Body of pancreas (tissue), 4 donors: ENCODE results near the gene ACSS3. TPM values are rescaled to one million over a fixed set of nuclear protein-coding genes. Genes with fewer than 3 reads are reported as not detected.

Source experiments
- ATAC-seq: fragments of 150-250 bp; one replicate; pipeline ENCODE4 v1.9.1; 2016
- DNase-seq, 4 donors: peaks; one replicate each; pipeline ENCODE4 v3.0.0-alpha.2; 2019
- H3K27ac ChIP-seq, 4 donors: fragments of 200-600 bp; sonication (generic); 1 replicate in 3 of 4; 2 replicates in 1 of 4; pipeline versions ENCODE4 v1.5.1 to v1.6.1; 2016 to 2019; ENCODE audit warnings: mild to moderate bottlenecking in 1 of 4, mixed read lengths in 1 of 4, moderate library complexity in 1 of 4
- H3K27me3 ChIP-seq, 2 donors: fragments of 200-600 bp; sonication (generic); one replicate each; pipeline ENCODE4 v1.6.0; 2016; ENCODE audit warnings: mild to moderate bottlenecking in 1 of 2
- H3K36me3 ChIP-seq, 2 donors: fragments of 200-600 bp; sonication (generic); replicated peaks in 1 of 2; 2 replicates each; pipeline ENCODE4 v1.5.1; 2016; ENCODE audit warnings: low read depth in 2 of 2; ENCODE audit not compliant: insufficient read depth in 1 of 2
- H3K4me1 ChIP-seq: fragments of 200-600 bp; sonication (generic); one replicate; pipeline ENCODE4 v1.6.0; 2016
- H3K4me3 ChIP-seq, 2 donors: fragments of 200-600 bp; sonication (generic); 1 replicate in 1 of 2; 2 replicates in 1 of 2; pipeline ENCODE4 v1.5.1; 2016 to 2019
- H3K9me3 ChIP-seq, 3 donors: fragments of 200-600 bp; sonication (generic); 1 replicate in 2 of 3; 2 replicates in 1 of 3; pipeline ENCODE4 v1.5.1; 2016
- CTCF ChIP-seq, 7 experiments: fragments of 450-650 bp in 4 of 7; fragments of 200-600 bp in 3 of 7; sonication (generic) in 3 of 7; IDR thresholded peaks; one replicate each; pipeline ENCODE4 v1.5.1; 2016 to 2019; ENCODE audit warnings: antibody characterized with exemption in 7 of 7
- POLR2A ChIP-seq, 3 donors: fragments of 450-650 bp; IDR thresholded peaks; one replicate each; pipeline ENCODE4 v1.6.1; 2016; ENCODE audit warnings: antibody characterized with exemption in 3 of 3, mild to moderate bottlenecking in 2 of 3
- WGBS, 2 donors: methylation state at CpG; one replicate each; pipeline ENCODE4 v1.1.5; 2017; 5-methylcytosine and 5-hydroxymethylcytosine counted together
- intact Hi-C: fragments of 100-400 bp; cut with DNase I; formaldehyde crosslinking; loops from one replicate; pipeline ENCODE4 v1.15.1; 2023
- total RNA-seq, 2 donors: library from RNA; depleted of rRNA; stranded (reverse); fragments of >200 nt; gene quantifications; one replicate each; pipeline ENCODE4 v1.1.0, GENCODE V29; 2016

ACSS3 gene
- total RNA-seq, 2 donors from 2014 or later = 9.9 to 27.7 TPM

DNA sequence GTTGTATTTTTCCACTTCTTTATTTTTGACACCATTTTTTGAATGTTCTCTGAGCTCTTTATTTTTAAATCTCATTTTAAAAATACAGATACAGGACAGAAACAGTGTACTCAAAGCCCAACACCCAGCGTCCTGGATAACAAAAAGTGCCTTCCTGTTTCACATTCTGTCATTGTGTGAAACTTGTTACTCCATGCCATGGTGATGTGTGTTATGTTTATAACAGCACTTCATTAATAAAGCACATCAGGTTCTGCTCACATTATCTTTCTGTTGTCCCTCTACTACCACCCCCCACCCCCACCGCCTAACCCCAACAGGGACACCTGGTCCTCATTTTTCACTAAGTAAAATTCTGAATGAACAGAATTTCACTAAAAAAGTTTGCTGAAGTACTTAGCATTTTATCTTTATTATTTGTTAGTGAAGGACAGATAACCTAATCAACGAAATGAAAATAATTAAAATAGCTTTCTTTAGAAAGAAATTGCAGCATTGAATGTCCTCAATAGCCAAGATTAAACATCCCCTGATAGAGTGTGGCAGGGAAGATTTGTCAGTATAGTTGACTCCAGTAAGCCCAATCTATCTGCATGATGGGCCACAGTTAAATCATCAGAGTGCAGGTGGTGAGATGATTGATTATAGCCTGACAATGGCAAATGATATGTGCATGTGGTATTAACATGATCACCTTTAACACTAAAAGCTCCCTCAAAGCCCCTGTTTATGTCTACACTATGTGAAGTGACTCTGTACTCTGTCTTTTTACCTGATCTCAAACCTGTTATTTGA, 153.9 kb downstream of the ACSS3 start:
- TF ChIP-seq CTCF (IDR thresholded peaks at IDR 0.05) = no peak
- no peak for TF ChIP-seq POLR2A (IDR thresholded peaks at IDR 0.05)
- Histone ChIP-seq H3K27ac (no peak overlapping the region), H3K36me3 (no peaks in the 10 kb centered on the region), H3K4me1 (no peaks in the 10 kb centered on the region), H3K27me3 (no peaks in the 10 kb centered on the region), H3K9me3 (no peaks in the 10 kb centered on the region), H3K4me3 (no peak overlapping the region)
- no peak for DNase-seq
- intact Hi-C loops = no loop called here
- 67 to 74% methylated on average over 3 of the region's 3 CpGs for WGBS, 2 donors
- ATAC-seq = no peak

DNA sequence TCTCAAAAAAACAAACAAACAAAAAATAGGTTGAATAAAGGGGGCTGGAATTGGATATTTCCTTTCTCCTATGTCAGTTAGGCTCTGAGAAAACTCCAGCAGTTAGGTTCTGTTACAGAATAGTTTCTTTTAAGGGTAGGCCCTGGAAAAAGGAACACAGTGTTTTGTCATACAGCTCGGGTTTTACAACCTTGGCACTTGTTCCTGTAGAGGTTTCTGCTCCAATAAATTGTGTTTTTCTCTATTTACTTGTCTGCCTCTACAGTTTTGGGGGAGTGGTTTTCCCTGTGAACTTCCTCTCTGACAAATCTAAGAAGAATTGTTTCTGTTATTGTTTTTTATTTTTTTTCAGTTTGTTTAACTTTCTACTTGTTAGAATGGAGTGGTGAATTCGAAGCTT, 167.6 kb downstream of the ACSS3 start:
- no peak for DNase-seq
- Histone ChIP-seq H3K4me1 (no peaks in the 10 kb centered on the region), H3K36me3 (no peaks in the 10 kb centered on the region), H3K4me3 (no peak overlapping the region), H3K9me3 (no peaks in the 10 kb centered on the region), H3K27ac (no peak overlapping the region), H3K27me3 (no peaks in the 10 kb centered on the region)
- 32 to 33% methylated on average over 2 of the region's 2 CpGs for WGBS, 2 donors
- intact Hi-C loops = no loop called here
- TF ChIP-seq POLR2A (IDR thresholded peaks at IDR 0.05) (no peak), CTCF (IDR thresholded peaks at IDR 0.05) (no peak)
- ATAC-seq = no peak

DNA sequence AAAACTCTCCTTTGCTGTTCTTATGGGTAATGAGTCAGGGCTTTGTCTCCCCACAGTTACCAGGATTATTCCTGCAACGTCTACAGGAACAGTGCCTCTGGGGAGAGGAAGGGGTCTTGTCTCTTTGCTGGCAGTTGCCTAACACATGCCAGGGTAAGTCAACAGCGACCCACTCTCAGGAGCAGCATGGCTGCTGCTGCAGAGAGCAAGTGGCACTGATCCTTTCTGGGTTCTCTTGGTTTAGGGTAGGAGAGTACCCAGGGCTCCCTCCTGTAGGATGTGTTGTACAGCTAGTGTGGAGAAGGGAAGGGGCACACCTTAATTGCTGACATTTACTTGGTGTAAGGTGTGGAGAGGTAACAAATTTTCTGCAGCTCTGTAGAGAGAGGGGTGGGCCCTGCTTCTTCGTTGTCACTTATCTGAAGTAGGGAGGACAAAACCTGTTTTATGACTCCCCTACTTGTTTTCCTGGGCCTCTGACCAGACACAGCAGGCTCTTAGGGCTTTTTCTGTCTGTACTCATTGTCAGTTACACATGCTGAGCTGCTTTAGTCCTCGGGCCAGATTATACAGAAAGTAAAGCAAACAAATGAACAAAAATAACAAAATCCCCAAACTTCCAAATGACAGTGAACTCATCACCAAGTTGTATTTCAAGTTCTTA, 168.2 kb downstream of the ACSS3 start:
- no peaks in the 10 kb centered on the region for H3K9me3 ChIP-seq
- ATAC-seq = no peak
- no peak overlapping the region for H3K4me3 ChIP-seq
- 37 to 49% methylated on average over 4 of the region's 4 CpGs for WGBS, 2 donors
- DNase-seq = no peak
- H3K27me3 ChIP-seq = no peaks in the 10 kb centered on the region
- no peak overlapping the region for H3K27ac ChIP-seq
- no peaks in the 10 kb centered on the region for H3K36me3 ChIP-seq
- TF ChIP-seq POLR2A (IDR thresholded peaks at IDR 0.05) (no peak), CTCF (IDR thresholded peaks at IDR 0.05) (no peak)
- intact Hi-C loops = no loop called here
- no peaks in the 10 kb centered on the region for H3K4me1 ChIP-seq

- Histone ChIP-seq H3K9me3 (no peaks in the 10 kb centered on the region), H3K27ac (no peak overlapping the region), H3K4me1 (no peaks in the 10 kb centered on the region), H3K27me3 (no peaks in the 10 kb centered on the region), H3K4me3 (no peak overlapping the region), H3K36me3 (no peaks in the 10 kb centered on the region)
- intact Hi-C loops = no loop called here
- WGBS, 2 donors = 70% methylated on average over 2 of the region's 2 CpGs
- DNase-seq (no peak), ATAC-seq (no peak)
- no peak for TF ChIP-seq POLR2A (IDR thresholded peaks at IDR 0.05)
- no peak for TF ChIP-seq CTCF (IDR thresholded peaks at IDR 0.05)
These were observed 172.1 kb downstream of the ACSS3 start for GRCh38 chr12:81249976-81250375.
